Lung microvascular endothelial cell (primary cell): ENCODE data around the gene WIPI1. TPM values are rescaled to one million over a fixed set of nuclear protein-coding genes. Genes with fewer than 3 reads are reported as not detected.
"Not testable (repeated sequence)": the region's sequence is repeated elsewhere in the genome, so short reads cannot be mapped to it uniquely, and the experiment has no call there.

Experiments used
- DNase-seq, 2 donors: peaks; one replicate each; pipeline versions ENCODE4 v3.0.0 to v3.0.0-alpha.2; 2010; ENCODE audit warnings: low read depth in 2 of 2
- total RNA-seq: library from RNA; depleted of rRNA; stranded (reverse); fragments of >200 nt; gene quantifications from 2 replicates; pipeline ENCODE4 v1.2.1, GENCODE V29; 2014

WIPI1 gene
- total RNA-seq, 1 donor from 2014 or later: 96.8 TPM

GRCh38 chr17:68417317-68417716 is 40.0 kb downstream of the WIPI1 start:
- no peak for DNase-seq

GRCh38 chr17:68414901-68415300 is 42.4 kb downstream of the WIPI1 start:
- not testable (repeated sequence) for DNase-seq

- DNase-seq: peak in 1 of 2 donors; percentile 29
These were observed 43.4 kb downstream of the WIPI1 start for GRCh38 chr17:68413597-68414560.

GRCh38 chr17:68407656-68408055 is 49.6 kb downstream of the WIPI1 start:
- not testable (repeated sequence) for DNase-seq

- DNase-seq: not testable (repeated sequence)
These were observed 53.5 kb downstream of the WIPI1 start for GRCh38 chr17:68403837-68404236.

GRCh38 chr17:68403122-68403521 is 54.2 kb downstream of the WIPI1 start:
- DNase-seq: no peak

- DNase-seq: no peak
These were observed 56.0 kb downstream of the WIPI1 start for GRCh38 chr17:68401288-68401687.

- DNase-seq: no peak
These were observed 56.9 kb downstream of the WIPI1 start for GRCh38 chr17:68400404-68400735.

GRCh38 chr17:68399638-68400403 is 57.5 kb downstream of the WIPI1 start:
- peak in 1 of 2 donors; percentile 79 for DNase-seq

- DNase-seq: peak; percentile 85 to 89
These were observed 58.3 kb downstream of the WIPI1 start for GRCh38 chr17:68398691-68399637.

GRCh38 chr17:68397108-68397536 is 60.2 kb downstream of the WIPI1 start:
- DNase-seq: no peak

GRCh38 chr17:68396226-68397107 is 60.8 kb downstream of the WIPI1 start:
- DNase-seq: peak in 1 of 2 donors; percentile 82

- DNase-seq: no peak
These were observed 62.5 kb downstream of the WIPI1 start for GRCh38 chr17:68394608-68395331.

- DNase-seq: no peak
These were observed 65.6 kb downstream of the WIPI1 start for GRCh38 chr17:68391561-68392268.

- DNase-seq: no peak
These were observed 66.3 kb downstream of the WIPI1 start for GRCh38 chr17:68390888-68391545.

GRCh38 chr17:68389041-68389440 is 68.3 kb downstream of the WIPI1 start:
- no peak for DNase-seq

- DNase-seq: no peak
These were observed 69.7 kb downstream of the WIPI1 start for GRCh38 chr17:68387435-68388218.
